ENCODE data around the gene STX16.

DNA sequence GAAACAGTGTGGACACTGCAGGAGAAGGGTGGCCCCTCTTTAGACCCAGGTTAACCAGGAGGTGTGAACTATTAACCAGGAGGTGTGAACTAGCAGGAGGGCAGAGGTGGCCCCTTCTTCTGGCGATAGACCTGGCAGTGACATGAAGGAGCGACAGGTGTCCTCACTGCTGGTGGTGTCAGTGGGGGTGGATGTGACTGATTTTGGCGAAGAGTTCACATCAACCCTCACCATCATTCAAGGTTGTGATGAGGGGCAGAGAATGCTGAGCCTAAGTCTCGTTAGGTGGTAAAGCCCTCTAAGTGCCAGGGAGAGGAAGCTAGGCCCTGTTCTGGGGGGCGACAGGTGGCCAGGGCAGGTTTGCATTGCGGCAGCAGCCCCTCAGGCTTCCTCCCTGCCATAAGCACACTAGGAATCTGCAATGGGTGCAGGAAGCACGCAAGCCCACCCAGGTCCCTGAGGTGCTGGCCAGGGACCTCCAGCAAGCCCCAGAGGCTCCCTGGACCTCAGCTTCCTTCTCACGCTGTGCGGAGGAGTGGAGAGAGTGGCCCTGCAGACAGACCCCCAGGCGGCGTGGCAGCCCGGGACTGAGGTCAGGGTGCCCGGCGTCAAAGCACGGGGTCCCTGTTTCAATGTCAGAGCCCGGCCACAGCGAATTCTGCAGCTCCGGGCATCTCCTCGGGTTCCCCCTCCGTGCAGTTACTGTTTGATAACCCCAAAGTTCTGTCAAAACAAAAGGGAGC, 55.2 kb downstream of the STX16 start:
- TF ChIP-seq, protein P1, sequence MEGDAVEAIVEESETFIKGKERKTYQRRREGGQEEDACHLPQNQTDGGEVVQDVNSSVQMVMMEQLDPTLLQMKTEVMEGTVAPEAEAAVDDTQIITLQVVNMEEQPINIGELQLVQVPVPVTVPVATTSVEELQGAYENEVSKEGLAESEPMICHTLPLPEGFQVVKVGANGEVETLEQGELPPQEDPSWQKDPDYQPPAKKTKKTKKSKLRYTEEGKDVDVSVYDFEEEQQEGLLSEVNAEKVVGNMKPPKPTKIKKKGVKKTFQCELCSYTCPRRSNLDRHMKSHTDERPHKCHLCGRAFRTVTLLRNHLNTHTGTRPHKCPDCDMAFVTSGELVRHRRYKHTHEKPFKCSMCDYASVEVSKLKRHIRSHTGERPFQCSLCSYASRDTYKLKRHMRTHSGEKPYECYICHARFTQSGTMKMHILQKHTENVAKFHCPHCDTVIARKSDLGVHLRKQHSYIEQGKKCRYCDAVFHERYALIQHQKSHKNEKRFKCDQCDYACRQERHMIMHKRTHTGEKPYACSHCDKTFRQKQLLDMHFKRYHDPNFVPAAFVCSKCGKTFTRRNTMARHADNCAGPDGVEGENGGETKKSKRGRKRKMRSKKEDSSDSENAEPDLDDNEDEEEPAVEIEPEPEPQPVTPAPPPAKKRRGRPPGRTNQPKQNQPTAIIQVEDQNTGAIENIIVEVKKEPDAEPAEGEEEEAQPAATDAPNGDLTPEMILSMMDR (IDR thresholded peaks at IDR 0.05): no peak
- TF ChIP-seq POLR2AphosphoS5 (IDR thresholded peaks at IDR 0.05): no peak
- no peak for TF ChIP-seq EP300 (IDR thresholded peaks at IDR 0.05)

Measured in gastroesophageal sphincter (tissue), 3 donors.